ENCODE results near the gene DDX24. TPM values are rescaled to one million over a fixed set of nuclear protein-coding genes. Genes with fewer than 3 reads are reported as not detected.

The DDX24 gene
- total RNA-seq, 1 experiment from 2014 or later = 198 TPM

DNA sequence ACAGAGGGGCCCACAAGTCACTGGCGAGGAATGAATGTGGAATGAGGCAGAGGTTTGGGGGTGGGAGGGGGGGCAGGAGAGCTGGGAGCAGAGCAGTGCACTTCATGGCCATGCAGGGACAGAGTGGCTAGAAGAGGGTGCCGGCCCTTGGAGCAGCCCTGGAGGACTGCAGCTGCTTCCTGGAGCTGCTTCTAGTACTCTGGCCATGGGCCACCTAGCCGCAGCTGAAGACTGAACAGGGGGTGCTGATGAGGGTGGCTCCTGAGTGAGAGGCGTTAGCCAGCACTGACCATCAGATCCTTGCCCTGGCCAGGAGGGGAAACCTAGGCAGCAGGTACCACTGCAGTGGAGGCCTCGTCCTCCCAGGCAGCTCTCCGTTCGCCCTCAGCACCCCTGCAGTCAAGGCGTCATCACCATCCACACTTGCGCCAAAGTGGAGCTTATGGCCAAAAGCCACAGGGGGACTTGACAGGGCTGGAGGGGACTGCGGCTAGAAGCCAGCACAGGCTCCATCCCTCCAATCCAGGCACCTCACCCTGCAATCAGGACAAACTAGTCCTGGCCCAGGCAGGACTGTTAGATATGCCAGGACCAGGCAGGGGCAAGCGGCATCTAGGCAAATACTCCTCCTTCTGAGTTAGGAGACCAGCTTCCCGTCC, 38.4 kb downstream of the DDX24 start:
- DNase-seq = no peak
- Histone ChIP-seq H3K36me3 (replicated peaks; ENCODE audit: control insufficient read depth, insufficient read depth, low read length) (peaks cover 8% of the 10 kb centered on the region), H3K4me3 (ENCODE audit: insufficient read depth, low read depth, low read length) (no peak overlapping the region), H3K27me3 (ENCODE audit: control insufficient read depth, insufficient read depth, low read length) (no peaks in the 10 kb centered on the region)

- Histone ChIP-seq H3K27me3 (ENCODE audit: control insufficient read depth, insufficient read depth, low read length) (no peaks in the 10 kb centered on the region), H3K36me3 (replicated peaks; ENCODE audit: control insufficient read depth, insufficient read depth, low read length) (peaks cover 6% of the 10 kb centered on the region), H3K4me3 (ENCODE audit: insufficient read depth, low read depth, low read length) (no peak overlapping the region)
- no peak for DNase-seq
Observed at GRCh38 chr14:94041551-94042346, 39.3 kb downstream of the DDX24 start.

- Histone ChIP-seq H3K27me3 (ENCODE audit: control insufficient read depth, insufficient read depth, low read length) (no peaks in the 10 kb centered on the region), H3K4me3 (ENCODE audit: insufficient read depth, low read depth, low read length) (no peak overlapping the region), H3K36me3 (replicated peaks; ENCODE audit: control insufficient read depth, insufficient read depth, low read length) (peaks cover 4% of the 10 kb centered on the region)
- no peak for DNase-seq
Observed at GRCh38 chr14:94040796-94041195, 40.2 kb downstream of the DDX24 start.

GRCh38 chr14:94040247-94040646, 40.8 kb downstream of the DDX24 start:
- Histone ChIP-seq H3K36me3 (replicated peaks; ENCODE audit: control insufficient read depth, insufficient read depth, low read length) (peaks cover 4% of the 10 kb centered on the region), H3K27me3 (ENCODE audit: control insufficient read depth, insufficient read depth, low read length) (no peaks in the 10 kb centered on the region), H3K4me3 (ENCODE audit: insufficient read depth, low read depth, low read length) (no peak overlapping the region)
- DNase-seq = no peak

GRCh38 chr14:94038921-94039629, 41.9 kb downstream of the DDX24 start:
- Histone ChIP-seq H3K27me3 (ENCODE audit: control insufficient read depth, insufficient read depth, low read length) (no peaks in the 10 kb centered on the region), H3K36me3 (replicated peaks; ENCODE audit: control insufficient read depth, insufficient read depth, low read length) (peaks cover 1% of the 10 kb centered on the region), H3K4me3 (ENCODE audit: insufficient read depth, low read depth, low read length) (no peak overlapping the region)
- DNase-seq = no peak

- Histone ChIP-seq H3K27me3 (ENCODE audit: control insufficient read depth, insufficient read depth, low read length) (no peaks in the 10 kb centered on the region), H3K36me3 (replicated peaks; ENCODE audit: control insufficient read depth, insufficient read depth, low read length) (no peaks in the 10 kb centered on the region; the same call in 1 of the 2 replicates), H3K4me3 (ENCODE audit: insufficient read depth, low read depth, low read length) (no peak overlapping the region)
- no peak for DNase-seq
Observed at GRCh38 chr14:94038510-94038909, 42.5 kb downstream of the DDX24 start.

- Histone ChIP-seq H3K36me3 (replicated peaks; ENCODE audit: control insufficient read depth, insufficient read depth, low read length) (no peaks in the 10 kb centered on the region; the same call in 1 of the 2 replicates), H3K27me3 (ENCODE audit: control insufficient read depth, insufficient read depth, low read length) (no peaks in the 10 kb centered on the region), H3K4me3 (ENCODE audit: insufficient read depth, low read depth, low read length) (no peak overlapping the region)
- no peak for DNase-seq
Observed at GRCh38 chr14:94037954-94038353, 43.0 kb downstream of the DDX24 start.

DNA sequence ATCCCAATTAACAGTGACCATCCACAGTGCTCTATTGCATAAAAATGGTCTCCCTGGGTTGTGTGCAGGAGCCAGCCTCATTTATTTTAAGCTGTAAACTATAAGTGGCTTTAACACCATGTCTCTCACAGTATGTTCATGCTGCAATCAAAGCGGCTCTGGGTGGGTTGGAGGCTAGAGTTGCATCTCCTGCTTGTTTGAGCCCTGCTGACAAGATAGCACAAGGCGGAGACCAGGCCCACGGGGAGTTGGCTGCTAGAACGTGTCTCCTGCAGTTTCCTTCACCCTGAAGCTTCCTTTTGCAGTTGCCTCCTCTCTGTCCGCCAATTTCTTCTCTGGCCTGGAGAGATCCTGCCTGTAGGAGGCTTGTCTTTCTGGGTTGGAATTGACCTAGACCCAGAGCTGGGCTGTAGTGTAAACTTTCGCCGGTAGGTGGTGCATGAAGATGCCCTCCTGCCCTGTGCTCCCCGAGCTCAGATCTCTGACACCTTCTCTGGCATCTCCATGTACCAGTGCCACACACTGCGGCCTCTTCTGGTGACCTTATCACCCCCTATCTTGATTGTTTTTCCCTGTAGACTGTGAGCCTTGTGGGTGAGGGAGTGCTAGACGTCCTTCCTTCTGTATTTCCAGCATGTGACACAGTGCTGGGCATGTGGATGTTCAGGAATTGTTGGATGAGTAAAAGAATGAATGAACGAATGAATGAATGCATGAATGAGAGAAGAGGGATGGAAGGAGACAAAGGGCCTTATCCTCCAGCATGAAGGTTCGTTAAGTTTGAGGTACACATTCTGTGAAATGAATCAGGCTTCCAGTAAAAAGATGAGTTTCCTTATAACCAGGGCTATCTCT, 44.5 kb downstream of the DDX24 start:
- DNase-seq = peak; percentile 90
- Histone ChIP-seq H3K27me3 (ENCODE audit: control insufficient read depth, insufficient read depth, low read length) (no peaks in the 10 kb centered on the region), H3K4me3 (ENCODE audit: insufficient read depth, low read depth, low read length) (no peak overlapping the region), H3K36me3 (replicated peaks; ENCODE audit: control insufficient read depth, insufficient read depth, low read length) (no peaks in the 10 kb centered on the region; the same call in 1 of the 2 replicates)

DNA sequence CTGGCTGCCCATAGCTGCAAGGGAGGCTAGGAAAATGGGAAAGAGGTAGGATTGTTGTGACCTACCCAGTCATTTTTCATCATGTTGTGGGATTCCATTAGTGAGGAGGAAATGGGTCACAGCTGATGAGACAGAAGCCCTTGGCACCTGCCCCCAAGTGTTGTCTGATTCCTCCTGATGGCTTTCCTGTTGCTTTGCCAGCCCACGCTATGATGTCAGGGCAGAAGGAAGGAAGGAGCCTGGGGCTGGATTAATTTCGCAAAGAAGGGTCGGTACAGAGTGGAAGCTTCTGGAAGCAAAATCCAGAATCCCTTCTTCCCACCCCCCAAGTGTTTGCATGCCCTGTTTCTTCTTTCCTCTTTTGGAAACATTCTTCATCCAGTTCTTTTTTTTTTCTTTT, 46.1 kb downstream of the DDX24 start:
- DNase-seq = no peak
- Histone ChIP-seq H3K27me3 (ENCODE audit: control insufficient read depth, insufficient read depth, low read length) (no peaks in the 10 kb centered on the region), H3K36me3 (replicated peaks; ENCODE audit: control insufficient read depth, insufficient read depth, low read length) (no peaks in the 10 kb centered on the region; the same call in 1 of the 2 replicates), H3K4me3 (ENCODE audit: insufficient read depth, low read depth, low read length) (no peak overlapping the region)

GRCh38 chr14:94031883-94032279, 49.1 kb downstream of the DDX24 start:
- peaks cover 3% of the 10 kb centered on the region for H3K27me3 ChIP-seq (ENCODE audit: control insufficient read depth, insufficient read depth, low read length)
- no peaks in the 10 kb centered on the region for H3K36me3 ChIP-seq (replicated peaks; ENCODE audit: control insufficient read depth, insufficient read depth, low read length)
- no peak overlapping the region for H3K4me3 ChIP-seq (ENCODE audit: insufficient read depth, low read depth, low read length)
- no peak for DNase-seq

- H3K36me3 ChIP-seq (replicated peaks; ENCODE audit: control insufficient read depth, insufficient read depth, low read length) = no peaks in the 10 kb centered on the region
- peaks cover 6% of the 10 kb centered on the region for H3K27me3 ChIP-seq (ENCODE audit: control insufficient read depth, insufficient read depth, low read length)
- H3K4me3 ChIP-seq (ENCODE audit: insufficient read depth, low read depth, low read length) = no peak overlapping the region
- no peak for DNase-seq
Observed at GRCh38 chr14:94031161-94031882, 49.7 kb downstream of the DDX24 start.

GRCh38 chr14:94030571-94030970, 50.4 kb downstream of the DDX24 start:
- no peaks in the 10 kb centered on the region for H3K36me3 ChIP-seq (replicated peaks; ENCODE audit: control insufficient read depth, insufficient read depth, low read length)
- H3K27me3 ChIP-seq (ENCODE audit: control insufficient read depth, insufficient read depth, low read length) = peaks cover 6% of the 10 kb centered on the region
- no peak overlapping the region for H3K4me3 ChIP-seq (ENCODE audit: insufficient read depth, low read depth, low read length)
- no peak for DNase-seq

DNA sequence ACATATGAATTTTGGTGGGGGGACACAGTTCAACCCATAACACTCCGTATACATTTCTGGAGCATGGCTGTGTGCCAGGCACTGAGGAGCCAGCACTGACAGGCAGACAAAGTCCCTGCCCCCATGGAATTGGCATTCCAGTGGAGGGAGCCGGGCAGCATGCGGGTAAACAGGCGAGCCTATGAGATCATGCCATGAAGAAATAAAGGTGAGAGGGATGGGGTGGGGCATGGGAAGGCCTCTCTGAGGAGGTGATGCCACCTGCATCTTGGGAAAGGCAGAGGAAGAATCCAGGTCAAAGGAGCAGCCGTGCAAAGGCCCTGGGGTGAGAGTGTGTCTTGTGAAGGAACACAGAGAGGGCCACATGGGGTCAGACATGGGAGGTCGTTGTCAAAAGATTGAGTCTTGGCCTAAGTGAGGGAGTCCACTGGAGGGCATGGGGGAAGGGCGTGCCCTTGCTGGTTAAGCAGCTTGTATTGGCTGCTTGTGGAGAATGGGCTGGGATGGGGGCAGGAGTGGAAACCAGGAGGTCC, 51.3 kb downstream of the DDX24 start:
- H3K4me3 ChIP-seq (ENCODE audit: insufficient read depth, low read depth, low read length) = no peak overlapping the region
- no peaks in the 10 kb centered on the region for H3K36me3 ChIP-seq (replicated peaks; ENCODE audit: control insufficient read depth, insufficient read depth, low read length)
- DNase-seq = no peak
- H3K27me3 ChIP-seq (ENCODE audit: control insufficient read depth, insufficient read depth, low read length) = peaks cover 6% of the 10 kb centered on the region

Data from H7 (cell line).